Measurements from ENCODE around the gene MEIS2. TPM values are rescaled to one million over a fixed set of nuclear protein-coding genes. Genes with fewer than 3 reads are reported as not detected.

Gene MEIS2
- total and polyA plus RNA-seq, 2 donors (not counting 3 experiments of a cell fraction or from before 2014, with no cell fraction given), result 22.5 to 26.2 TPM

- dilution Hi-C loops (cut with MboI; ENCODE audit: extremely low pct_ligation_motif_present, low sequenced_read_pairs) (no loop called here), intact Hi-C loops (cut with micrococcal nuclease) (loop anchor here (5.0 to 10.0 kb wide), 3 partner anchors 460 to 1588 kb away; no protein-coding TSS in a partner anchor)
- H3K9me1 ChIP-seq (replicated peaks; ENCODE audit: control insufficient read depth, extremely low read depth, insufficient read depth, low read length), result no peaks in the 10 kb centered on the region
- DNase-seq (ENCODE audit: low read depth, low spot score) (no peak), FAIRE-seq (no peak)
- no peaks in the 10 kb centered on the region for H3K9me3 ChIP-seq (replicated peaks; ENCODE audit: control insufficient read depth, insufficient read depth, low read length)
- H3K4me2 ChIP-seq (ENCODE audit: insufficient read depth, low read length), result no peak overlapping the region
- peaks cover 10% of the 10 kb centered on the region for H3K4me1 ChIP-seq (ENCODE audit: control insufficient read depth, extremely low read depth, insufficient read depth, low read length)
- H3K36me3 ChIP-seq (ENCODE audit: control insufficient read depth in 2 of 2, extremely low read depth in 1 of 2, insufficient read depth in 2 of 2, low read length in 2 of 2), result no peaks in the 10 kb centered on the region
- H3K27ac ChIP-seq (ENCODE audit: insufficient read depth, low read depth, low read length), result no peak overlapping the region
- H4K20me1 ChIP-seq (replicated peaks; ENCODE audit: control insufficient read depth, extremely low read depth, insufficient read depth, low read length), result no peaks in the 10 kb centered on the region
- H2AFZ ChIP-seq (ENCODE audit: low read depth, low read length), result no peak overlapping the region
- BruUV-seq (replicated peaks), result no TSS peak
- peaks cover 49 to 75% of the 10 kb centered on the region in 2 experiments for H3K27me3 ChIP-seq (ENCODE audit: control insufficient read depth in 2 of 2, insufficient read depth in 2 of 2, low read length in 2 of 2)
- no peak overlapping the region for H3K4me3 ChIP-seq (replicated peaks in 1 of 3; ENCODE audit: insufficient read depth in 1 of 3, low read depth in 1 of 3, low read length in 3 of 3)
- H3K9ac ChIP-seq (replicated peaks; ENCODE audit: extremely low read depth, insufficient read depth, low read length), result no peak overlapping the region
- TF ChIP-seq JUN (IDR thresholded peaks at IDR 0.05; ENCODE audit: borderline replicate concordance, insufficient read depth, insufficient read length, low read depth) (no peak), GATA2 (IDR thresholded peaks at IDR 0.05; ENCODE audit: insufficient read depth, insufficient read length, low read depth, low read length) (no peak)
- ChIA-PET POLR2A (no interaction called here), CTCF (interaction anchor here (0.6 to 6.8 kb wide), 7 partner anchors 8 to 1586 kb away, joined by 3 to 53 read pairs (median 5); no protein-coding TSS in a partner anchor)
- H3K79me2 ChIP-seq (ENCODE audit: control insufficient read depth, insufficient read depth, low read length), result no peaks in the 10 kb centered on the region
Measured at GRCh38 chr15:37105029-37105428, 4.7 kb upstream of the MEIS2 start.

GRCh38 chr15:37104424-37104981 lies 4.2 kb upstream of the MEIS2 start:
- no peaks in the 10 kb centered on the region for H3K9me1 ChIP-seq (replicated peaks; ENCODE audit: control insufficient read depth, extremely low read depth, insufficient read depth, low read length)
- DNase-seq (ENCODE audit: low read depth, low spot score), result no peak
- H3K9me3 ChIP-seq (replicated peaks; ENCODE audit: control insufficient read depth, insufficient read depth, low read length), result no peaks in the 10 kb centered on the region
- peaks cover 10% of the 10 kb centered on the region for H3K4me1 ChIP-seq (ENCODE audit: control insufficient read depth, extremely low read depth, insufficient read depth, low read length)
- no peak overlapping the region for H3K9ac ChIP-seq (replicated peaks; ENCODE audit: extremely low read depth, insufficient read depth, low read length)
- no peak overlapping the region for H3K27ac ChIP-seq (ENCODE audit: insufficient read depth, low read depth, low read length)
- H3K27me3 ChIP-seq (ENCODE audit: control insufficient read depth in 2 of 2, insufficient read depth in 2 of 2, low read length in 2 of 2), result peaks cover 43 to 70% of the 10 kb centered on the region in 2 experiments
- no peaks in the 10 kb centered on the region for H3K79me2 ChIP-seq (ENCODE audit: control insufficient read depth, insufficient read depth, low read length)
- TF ChIP-seq, protein P1, sequence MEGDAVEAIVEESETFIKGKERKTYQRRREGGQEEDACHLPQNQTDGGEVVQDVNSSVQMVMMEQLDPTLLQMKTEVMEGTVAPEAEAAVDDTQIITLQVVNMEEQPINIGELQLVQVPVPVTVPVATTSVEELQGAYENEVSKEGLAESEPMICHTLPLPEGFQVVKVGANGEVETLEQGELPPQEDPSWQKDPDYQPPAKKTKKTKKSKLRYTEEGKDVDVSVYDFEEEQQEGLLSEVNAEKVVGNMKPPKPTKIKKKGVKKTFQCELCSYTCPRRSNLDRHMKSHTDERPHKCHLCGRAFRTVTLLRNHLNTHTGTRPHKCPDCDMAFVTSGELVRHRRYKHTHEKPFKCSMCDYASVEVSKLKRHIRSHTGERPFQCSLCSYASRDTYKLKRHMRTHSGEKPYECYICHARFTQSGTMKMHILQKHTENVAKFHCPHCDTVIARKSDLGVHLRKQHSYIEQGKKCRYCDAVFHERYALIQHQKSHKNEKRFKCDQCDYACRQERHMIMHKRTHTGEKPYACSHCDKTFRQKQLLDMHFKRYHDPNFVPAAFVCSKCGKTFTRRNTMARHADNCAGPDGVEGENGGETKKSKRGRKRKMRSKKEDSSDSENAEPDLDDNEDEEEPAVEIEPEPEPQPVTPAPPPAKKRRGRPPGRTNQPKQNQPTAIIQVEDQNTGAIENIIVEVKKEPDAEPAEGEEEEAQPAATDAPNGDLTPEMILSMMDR (IDR thresholded peaks at IDR 0.05; ENCODE audit: extremely low read depth in 1 of 2, insufficient read depth in 1 of 2, low read depth in 1 of 2, low read length in 2 of 2), result no peak
- TF ChIP-seq MYC (IDR thresholded peaks at IDR 0.05; ENCODE audit: low read depth, low read length), result no peak
- TF ChIP-seq, protein P2, sequence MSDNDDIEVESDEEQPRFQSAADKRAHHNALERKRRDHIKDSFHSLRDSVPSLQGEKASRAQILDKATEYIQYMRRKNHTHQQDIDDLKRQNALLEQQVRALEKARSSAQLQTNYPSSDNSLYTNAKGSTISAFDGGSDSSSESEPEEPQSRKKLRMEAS (IDR thresholded peaks at IDR 0.05; ENCODE audit: insufficient read depth, insufficient read length), result no peak
- no peak for TF ChIP-seq EZH2 (IDR thresholded peaks at IDR 0.05; ENCODE audit: borderline replicate concordance, low read depth, low read length, severe bottlenecking)
- TF ChIP-seq POLR2AphosphoS5 (IDR thresholded peaks at IDR 0.05; ENCODE audit: insufficient read depth, low read depth, low read length), result no peak
- TF ChIP-seq JUN (IDR thresholded peaks at IDR 0.05; ENCODE audit: borderline replicate concordance, insufficient read depth, insufficient read length, low read depth), result no peak
- no peak for TF ChIP-seq FOS (IDR thresholded peaks at IDR 0.05; ENCODE audit: borderline replicate concordance, insufficient read depth, low read length)
- no peak for TF ChIP-seq POLR2A (IDR thresholded peaks at IDR 0.05; ENCODE audit: low read depth, low read length)
- no peak for TF ChIP-seq GATA2 (IDR thresholded peaks at IDR 0.05; ENCODE audit: insufficient read depth, insufficient read length, low read depth, low read length)
- no peak overlapping the region for H2AFZ ChIP-seq (ENCODE audit: low read depth, low read length)
- no peak for FAIRE-seq
- H3K36me3 ChIP-seq (ENCODE audit: control insufficient read depth in 2 of 2, extremely low read depth in 1 of 2, insufficient read depth in 2 of 2, low read length in 2 of 2), result no peaks in the 10 kb centered on the region
- CTCF ChIA-PET, result interaction anchor here (0.6 to 6.8 kb wide), 6 partner anchors 9 to 1400 kb away, joined by 3 to 53 read pairs (median 4); no protein-coding TSS in a partner anchor
- BruUV-seq (replicated peaks), result no TSS peak
- dilution Hi-C loops (cut with MboI; ENCODE audit: extremely low pct_ligation_motif_present, low sequenced_read_pairs), result no loop called here
- POLR2A ChIA-PET, result no interaction called here
- H3K4me3 ChIP-seq (replicated peaks in 1 of 3; ENCODE audit: insufficient read depth in 1 of 3, low read depth in 1 of 3, low read length in 3 of 3), result no peak overlapping the region
- intact Hi-C loops (cut with micrococcal nuclease), result loop anchor here (10.0 kb wide), 2 partner anchors 460 to 600 kb away; no protein-coding TSS in a partner anchor
- H3K4me2 ChIP-seq (ENCODE audit: insufficient read depth, low read length), result no peak overlapping the region
- no peaks in the 10 kb centered on the region for H4K20me1 ChIP-seq (replicated peaks; ENCODE audit: control insufficient read depth, extremely low read depth, insufficient read depth, low read length)
